B cell (primary cell): ENCODE data around the gene PPM1M. TPM values are rescaled to one million over a fixed set of nuclear protein-coding genes. Genes with fewer than 3 reads are reported as not detected.

ENCODE experiments used
- ATAC-seq: fragments of 200-7000 bp; cut with Tn5 transposase; one replicate; pipeline ENCODE4 v1.10.0; 2021; ENCODE audit warnings: low read depth, mild to moderate bottlenecking, moderate number of reproducible peaks, moderate library complexity
- CTCF ChIA-PET: fragments of 350-600 bp; sonication (Branson Sonifier 250); formaldehyde crosslinking; loops from one replicate; lab custom pipeline; 2021; ENCODE audit warnings: antibody characterized with exemption, inconsistent platforms; lab: Charles Lee
- POLR2A ChIA-PET: fragments of 350-600 bp; sonication (Branson Sonifier 250); formaldehyde crosslinking; loops from one replicate; lab custom pipeline; 2021; ENCODE audit warnings: antibody characterized with exemption; lab: Charles Lee
- DNase-seq: peaks from one replicate; pipeline ENCODE4 v3.0.0; 2013
- H2AFZ ChIP-seq: 2 replicates; pipeline ENCODE4 v1.6.1; 2012; ENCODE audit warnings: mild to moderate bottlenecking, low read depth, low read length; ENCODE audit not compliant: insufficient read depth, poor library complexity, severe bottlenecking
- H3K27ac ChIP-seq, 2 donors: 1 replicate in 1 of 2; 2 replicates in 1 of 2; pipeline ENCODE4 v1.5.1; 2012 to 2013; ENCODE audit warnings: low read length in 2 of 2, mild to moderate bottlenecking in 2 of 2, moderate library complexity in 1 of 2
- H3K27me3 ChIP-seq, 4 experiments: fragments of 200-600 bp in 1 of 4; sonication (generic) in 1 of 4; replicated peaks in 1 of 4; 1 replicate in 2 of 4; 2 replicates in 2 of 4; pipeline versions ENCODE4 v1.6.1 to v1.7.0; 2013 to 2016; ENCODE audit warnings: low read length in 3 of 4, mild to moderate bottlenecking in 2 of 4, mixed read lengths in 1 of 4, moderate library complexity in 1 of 4; ENCODE audit not compliant: insufficient read depth in 4 of 4, control insufficient read depth in 3 of 4; ENCODE audit errors: control extremely low read depth in 1 of 4
- H3K36me3 ChIP-seq, 2 experiments: replicated peaks in 1 of 2; 1 replicate in 1 of 2; 2 replicates in 1 of 2; pipeline versions ENCODE4 v1.6.1 to v1.7.1; 2013; ENCODE audit warnings: low read length in 1 of 2; ENCODE audit not compliant: insufficient read depth in 2 of 2, control insufficient read depth in 1 of 2; ENCODE audit errors: control extremely low read depth in 1 of 2, extremely low read depth in 1 of 2
- H3K4me1 ChIP-seq, 2 donors: fragments of 200-600 bp in 1 of 2; sonication (generic) in 1 of 2; 1 replicate in 1 of 2; 2 replicates in 1 of 2; pipeline versions ENCODE4 v1.5.1 to v1.6.1; 2013 to 2017; ENCODE audit warnings: low read length in 2 of 2; ENCODE audit not compliant: control insufficient read depth in 2 of 2, insufficient read depth in 2 of 2
- H3K4me2 ChIP-seq: replicated peaks from 2 replicates; pipeline ENCODE3; 2012; ENCODE audit warnings: mild to moderate bottlenecking, low read depth, low read length; ENCODE audit not compliant: poor library complexity, severe bottlenecking
- H3K4me3 ChIP-seq, 5 experiments: fragments of 200-600 bp in 1 of 5; sonication (generic) in 1 of 5; 1 replicate in 3 of 5; 2 replicates in 2 of 5; pipeline versions ENCODE4 v1.5.1 to v1.7.0; 2011 to 2016; ENCODE audit warnings: low read length in 4 of 5, mild to moderate bottlenecking in 4 of 5, low read depth in 2 of 5, control low read depth in 1 of 5, moderate library complexity in 1 of 5; ENCODE audit not compliant: insufficient read depth in 1 of 5; ENCODE audit errors: control extremely low read depth in 1 of 5, extremely low read depth in 1 of 5
- H3K79me2 ChIP-seq: fragments of 200-600 bp; sonication (generic); one replicate; pipeline ENCODE4 v1.6.0; 2016; ENCODE audit warnings: low read length; ENCODE audit not compliant: control insufficient read depth, insufficient read depth
- H3K9ac ChIP-seq: fragments of 200-600 bp; sonication (generic); 2 replicates; pipeline ENCODE4 v1.6.1; 2017; ENCODE audit warnings: mild to moderate bottlenecking, low read length, moderate library complexity
- H3K9me3 ChIP-seq, 3 donors: one replicate each; pipeline versions ENCODE4 v1.6.1 to v1.7.1; 2013; ENCODE audit warnings: low read length in 2 of 3; ENCODE audit not compliant: control insufficient read depth in 2 of 3, insufficient read depth in 1 of 3; ENCODE audit errors: control extremely low read depth in 1 of 3
- H4K20me1 ChIP-seq: 2 replicates; pipeline ENCODE4 v1.6.0; 2012; ENCODE audit warnings: mild to moderate bottlenecking, low read length; ENCODE audit not compliant: insufficient read depth, control insufficient read depth, poor library complexity, severe bottlenecking
- H3K27ac Mint-ChIP-seq: one replicate; pipeline ENCODE4 v1.8.0; 2021; ENCODE audit warnings: mixed read lengths
- H3K27me3 Mint-ChIP-seq: one replicate; pipeline ENCODE4 v1.8.0; 2021; ENCODE audit warnings: mixed read lengths
- H3K4me1 Mint-ChIP-seq: one replicate; pipeline ENCODE4 v1.8.0; 2021; ENCODE audit warnings: mixed read lengths
- H3K4me3 Mint-ChIP-seq: one replicate; pipeline ENCODE4 v1.8.0; 2021; ENCODE audit warnings: mixed read lengths
- H3K9me3 Mint-ChIP-seq: one replicate; pipeline ENCODE4 v1.8.0; 2022; ENCODE audit warnings: mixed read lengths; ENCODE audit not compliant: insufficient read depth
- EZH2 ChIP-seq: IDR thresholded peaks from 2 replicates; pipeline ENCODE4 v1.6.1; 2012; ENCODE audit warnings: borderline replicate concordance, low read depth, mild to moderate bottlenecking, moderate library complexity, low read length; ENCODE audit not compliant: insufficient read depth, poor library complexity, severe bottlenecking
- WGBS: methylation state at CpG from one replicate; pipeline ENCODE4 v1.1.5; 2013; ENCODE audit warnings: missing lambda C conversion rate; ENCODE audit not compliant: insufficient coverage; 5-methylcytosine and 5-hydroxymethylcytosine counted together
- intact Hi-C: fragments of 100-400 bp; cut with micrococcal nuclease; formaldehyde crosslinking; loops from one replicate; pipeline ENCODE4 v1.10.0; 2022
- polyA plus RNA-seq: library from polyadenylated mRNA; depleted of rRNA; stranded (reverse); fragments of >200 nt; gene quantifications from 2 replicates; pipeline ENCODE4 v1.2.3, GENCODE V29; 2012
- total RNA-seq, 2 donors: library from RNA; stranded (reverse); fragments of 120-200 nt in 1 of 2; gene quantifications; 1 replicate in 1 of 2; 2 replicates in 1 of 2; pipeline versions ENCODE4 v1.2.3 to v1.2.4, GENCODE V29; 2013 to 2022
- TF ChIP-seq, protein P1 (sequence below): fragments of 200-600 bp; IDR thresholded peaks from one replicate; pipeline ENCODE4 v1.8.0; 2022; ENCODE audit warnings: antibody characterized with exemption, mild to moderate bottlenecking

PPM1M gene
- total and polyA plus RNA-seq, 2 donors (not counting 1 experiment from before 2014, with no cell fraction given), result 45.0 to 65.2 TPM

DNA sequence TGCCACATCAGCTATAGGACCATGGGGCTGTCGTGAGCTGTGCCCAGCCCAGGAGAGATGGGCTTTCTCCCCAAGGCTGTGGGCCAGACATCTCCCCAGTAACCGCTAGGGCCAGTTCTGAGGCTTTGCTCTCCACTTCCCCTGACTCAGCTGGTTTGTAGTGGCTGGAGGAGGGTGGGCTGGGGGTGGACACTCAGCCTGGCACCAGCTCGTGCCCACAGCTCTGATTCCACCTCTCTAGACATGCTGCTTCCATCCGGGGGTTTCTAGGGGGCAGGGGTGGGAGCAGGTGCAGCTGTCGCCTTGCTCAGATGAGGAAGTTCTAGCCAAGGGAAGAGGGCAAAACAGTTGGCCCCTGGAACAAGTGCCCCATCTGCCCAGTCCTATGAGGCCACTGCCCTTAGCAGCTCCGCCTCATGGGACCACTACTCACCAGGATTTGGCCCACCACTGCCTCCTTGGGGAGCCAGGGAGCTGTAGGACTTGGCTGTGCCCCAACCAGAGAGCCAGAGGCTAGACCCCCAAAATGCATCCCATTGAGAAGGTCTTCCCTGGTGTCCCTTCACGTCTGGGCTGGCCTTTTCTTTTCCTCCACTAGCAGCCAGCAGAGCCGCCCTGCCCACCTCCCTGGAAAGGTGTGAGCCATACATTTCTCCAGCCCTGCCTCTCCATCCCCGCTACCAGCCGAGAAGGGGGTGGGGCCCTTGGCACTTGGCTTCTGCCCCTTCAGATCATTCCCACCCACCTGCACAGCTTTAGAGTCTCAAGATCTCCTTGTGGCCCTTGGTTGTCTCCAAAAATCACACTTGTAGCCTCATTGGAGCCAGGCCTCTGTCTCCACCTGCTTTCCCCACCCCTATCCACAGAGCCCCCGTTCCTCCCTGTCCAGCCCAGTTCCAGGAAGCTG, 51.9 kb downstream of the PPM1M start:
- no peaks in the 10 kb centered on the region for H3K27me3 Mint-ChIP-seq
- H3K4me2 ChIP-seq, result no peak overlapping the region
- peaks cover 25% of the 10 kb centered on the region for H3K79me2 ChIP-seq
- no peak overlapping the region for H3K4me3 ChIP-seq
- POLR2A ChIA-PET, result interaction anchor here (0.5 to 1.1 kb wide), 4 partner anchors 9 to 92 kb away, joined by 3 to 8 read pairs (median 4); no protein-coding TSS in a partner anchor
- no peak overlapping the region for H3K9ac ChIP-seq
- no peak overlapping the region for H3K27ac ChIP-seq
- DNase-seq (no peak), ATAC-seq (no peak)
- TF ChIP-seq, protein P1, sequence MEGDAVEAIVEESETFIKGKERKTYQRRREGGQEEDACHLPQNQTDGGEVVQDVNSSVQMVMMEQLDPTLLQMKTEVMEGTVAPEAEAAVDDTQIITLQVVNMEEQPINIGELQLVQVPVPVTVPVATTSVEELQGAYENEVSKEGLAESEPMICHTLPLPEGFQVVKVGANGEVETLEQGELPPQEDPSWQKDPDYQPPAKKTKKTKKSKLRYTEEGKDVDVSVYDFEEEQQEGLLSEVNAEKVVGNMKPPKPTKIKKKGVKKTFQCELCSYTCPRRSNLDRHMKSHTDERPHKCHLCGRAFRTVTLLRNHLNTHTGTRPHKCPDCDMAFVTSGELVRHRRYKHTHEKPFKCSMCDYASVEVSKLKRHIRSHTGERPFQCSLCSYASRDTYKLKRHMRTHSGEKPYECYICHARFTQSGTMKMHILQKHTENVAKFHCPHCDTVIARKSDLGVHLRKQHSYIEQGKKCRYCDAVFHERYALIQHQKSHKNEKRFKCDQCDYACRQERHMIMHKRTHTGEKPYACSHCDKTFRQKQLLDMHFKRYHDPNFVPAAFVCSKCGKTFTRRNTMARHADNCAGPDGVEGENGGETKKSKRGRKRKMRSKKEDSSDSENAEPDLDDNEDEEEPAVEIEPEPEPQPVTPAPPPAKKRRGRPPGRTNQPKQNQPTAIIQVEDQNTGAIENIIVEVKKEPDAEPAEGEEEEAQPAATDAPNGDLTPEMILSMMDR, result no peak
- no peak for TF ChIP-seq EZH2
- CTCF ChIA-PET, result interaction anchor here (0.6 to 12.8 kb wide), 2 partner anchors 9 to 39 kb away, joined by 3 to 352 read pairs; no protein-coding TSS in a partner anchor
- no peaks in the 10 kb centered on the region for H3K9me3 Mint-ChIP-seq
- H3K9me3 ChIP-seq, result no peaks in the 10 kb centered on the region
- H3K4me1 ChIP-seq, result peaks cover 0 to 16% of the 10 kb centered on the region in 2 donors
- no peak overlapping the region for H3K4me3 Mint-ChIP-seq
- 66% methylated on average over 9 of the region's 11 CpGs for WGBS
- H2AFZ ChIP-seq, result no peak overlapping the region
- peak overlapping the region; percentile 53 for H3K27ac Mint-ChIP-seq
- intact Hi-C loops, result no loop called here
- H3K36me3 ChIP-seq, result peaks cover 0 to 19% of the 10 kb centered on the region in 2 experiments
- peaks cover 6% of the 10 kb centered on the region for H4K20me1 ChIP-seq
- peaks cover 21% of the 10 kb centered on the region for H3K4me1 Mint-ChIP-seq
- H3K27me3 ChIP-seq, result no peaks in the 10 kb centered on the region
